ENCODE results near the gene TRMU. TPM values are rescaled to one million over a fixed set of nuclear protein-coding genes. Genes with fewer than 3 reads are reported as not detected.

TRMU gene
- total RNA-seq, 1 donor = 31.1 TPM

DNA sequence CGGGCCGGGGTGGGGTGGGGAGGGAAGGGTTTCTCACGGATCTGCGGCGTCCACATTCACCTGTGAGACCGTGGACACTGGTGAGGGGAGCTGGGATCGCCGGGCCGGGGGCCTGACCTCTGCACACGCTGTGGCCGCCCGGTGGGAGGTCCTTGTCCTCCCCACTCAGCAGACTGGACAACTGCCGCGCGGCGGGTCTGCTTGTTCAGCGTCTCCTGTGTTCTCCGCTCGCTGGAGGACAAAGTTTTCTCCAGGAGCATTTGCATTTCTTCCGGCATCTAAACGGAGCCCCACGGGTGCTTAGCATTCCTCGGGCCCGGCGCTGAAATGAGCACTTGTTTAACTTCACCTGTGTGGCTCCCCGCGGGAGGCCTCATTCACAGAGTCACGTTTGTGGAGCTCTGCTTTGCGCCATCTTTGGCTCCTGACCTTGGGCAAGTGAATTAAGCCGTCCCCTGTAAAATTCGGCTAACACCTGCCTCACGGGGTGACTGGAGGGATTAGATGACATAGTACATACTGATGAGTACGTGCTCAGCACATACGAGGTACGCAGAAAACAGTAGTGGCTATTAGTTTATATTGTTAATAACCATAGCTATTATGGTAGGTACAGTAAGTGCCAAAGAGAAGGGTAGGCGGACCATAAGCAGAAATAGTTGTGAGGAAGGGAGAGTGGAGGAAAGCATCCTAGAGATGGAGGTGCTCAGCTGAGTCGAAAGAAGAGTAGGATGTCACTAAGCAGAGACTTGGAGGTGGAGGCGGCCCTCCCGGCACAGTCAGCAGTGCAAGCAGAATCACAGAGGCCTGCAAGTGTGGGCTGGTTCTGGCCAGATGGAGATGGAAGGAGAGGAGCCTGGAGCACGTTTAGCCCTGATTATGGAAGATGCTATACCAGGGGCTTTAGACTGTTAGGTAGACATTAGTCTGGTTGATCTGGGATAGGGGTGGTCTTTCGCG, 885 bp downstream of the TRMU start:
- peak overlapping the region; percentile 95 for H3K4me3 ChIP-seq (ENCODE audit: low read depth, low read length)
- TF ChIP-seq, protein P1, sequence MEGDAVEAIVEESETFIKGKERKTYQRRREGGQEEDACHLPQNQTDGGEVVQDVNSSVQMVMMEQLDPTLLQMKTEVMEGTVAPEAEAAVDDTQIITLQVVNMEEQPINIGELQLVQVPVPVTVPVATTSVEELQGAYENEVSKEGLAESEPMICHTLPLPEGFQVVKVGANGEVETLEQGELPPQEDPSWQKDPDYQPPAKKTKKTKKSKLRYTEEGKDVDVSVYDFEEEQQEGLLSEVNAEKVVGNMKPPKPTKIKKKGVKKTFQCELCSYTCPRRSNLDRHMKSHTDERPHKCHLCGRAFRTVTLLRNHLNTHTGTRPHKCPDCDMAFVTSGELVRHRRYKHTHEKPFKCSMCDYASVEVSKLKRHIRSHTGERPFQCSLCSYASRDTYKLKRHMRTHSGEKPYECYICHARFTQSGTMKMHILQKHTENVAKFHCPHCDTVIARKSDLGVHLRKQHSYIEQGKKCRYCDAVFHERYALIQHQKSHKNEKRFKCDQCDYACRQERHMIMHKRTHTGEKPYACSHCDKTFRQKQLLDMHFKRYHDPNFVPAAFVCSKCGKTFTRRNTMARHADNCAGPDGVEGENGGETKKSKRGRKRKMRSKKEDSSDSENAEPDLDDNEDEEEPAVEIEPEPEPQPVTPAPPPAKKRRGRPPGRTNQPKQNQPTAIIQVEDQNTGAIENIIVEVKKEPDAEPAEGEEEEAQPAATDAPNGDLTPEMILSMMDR (IDR thresholded peaks at IDR 0.05; ENCODE audit: insufficient read depth, low read depth, low read length) = no peak
- peak; percentile 21 for DNase-seq (ENCODE audit: low read depth)

DNA sequence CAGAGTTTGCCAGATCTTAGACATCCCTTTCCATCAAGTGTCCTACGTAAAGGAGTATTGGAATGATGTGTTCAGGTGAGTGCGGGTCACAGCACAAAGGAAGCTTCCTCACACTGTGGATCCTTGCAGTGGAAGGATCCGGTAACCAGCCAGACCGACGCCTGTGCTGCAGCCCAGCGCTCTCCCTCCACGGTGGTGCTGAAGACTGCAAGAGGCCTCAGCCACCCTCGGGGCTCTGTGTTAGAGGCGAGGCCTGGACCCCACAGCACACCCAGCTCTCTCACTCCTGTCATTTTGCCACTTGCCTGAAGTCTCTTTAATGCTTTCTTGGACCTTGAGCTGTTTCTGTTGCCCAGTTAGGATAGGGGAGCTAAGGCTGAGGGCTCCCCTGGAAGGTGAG, 2.4 kb downstream of the TRMU start:
- no peak overlapping the region for H3K4me3 ChIP-seq (ENCODE audit: low read depth, low read length)
- no peak for DNase-seq (ENCODE audit: low read depth)
- TF ChIP-seq, protein P1 (IDR thresholded peaks at IDR 0.05; ENCODE audit: insufficient read depth, low read depth, low read length) = no peak

DNA sequence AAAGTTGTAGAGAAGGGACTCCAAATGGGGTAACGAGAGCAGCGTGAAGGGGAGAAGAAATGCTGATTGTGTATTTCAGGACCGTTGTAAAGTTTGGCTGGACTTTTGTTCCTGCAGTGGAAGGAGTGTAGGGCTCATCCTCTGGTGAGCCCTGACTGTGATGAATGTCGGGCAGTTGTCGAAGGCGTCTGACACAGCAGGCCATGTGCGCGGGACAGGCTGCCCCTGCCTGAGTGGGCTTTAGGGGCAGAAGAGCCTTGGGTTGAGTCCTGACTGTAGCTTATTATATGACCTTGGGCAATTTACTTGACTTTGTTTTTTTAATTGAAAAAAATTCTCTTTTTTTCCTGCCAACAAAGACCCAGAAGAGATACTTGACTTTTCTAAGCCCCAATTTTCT, 3.1 kb downstream of the TRMU start:
- DNase-seq (ENCODE audit: low read depth) = no peak
- no peak overlapping the region for H3K4me3 ChIP-seq (ENCODE audit: low read depth, low read length)
- TF ChIP-seq, protein P1 (IDR thresholded peaks at IDR 0.05; ENCODE audit: insufficient read depth, low read depth, low read length) = no peak

DNA sequence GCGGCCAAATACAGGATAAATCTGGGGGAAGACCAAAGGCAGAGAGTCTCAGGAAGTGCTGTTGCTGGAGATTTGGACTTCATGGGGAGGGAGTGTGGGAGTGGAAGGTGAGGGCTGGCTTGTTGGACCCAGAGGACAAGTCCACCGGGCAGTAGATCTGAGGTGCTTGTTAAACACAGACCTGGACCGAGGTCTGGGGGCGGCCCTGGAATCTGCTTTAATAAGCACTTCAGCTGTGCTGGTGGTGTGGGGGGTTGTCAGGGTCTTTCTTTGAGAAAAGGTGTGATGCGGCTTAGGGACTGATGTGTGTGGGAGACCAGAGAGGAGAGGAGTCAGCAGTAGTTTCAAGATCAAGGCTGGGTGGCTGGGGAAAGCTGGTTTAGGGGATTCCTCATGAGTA, 4.4 kb downstream of the TRMU start:
- H3K4me3 ChIP-seq (ENCODE audit: low read depth, low read length) = no peak overlapping the region
- TF ChIP-seq, protein P1 (IDR thresholded peaks at IDR 0.05; ENCODE audit: insufficient read depth, low read depth, low read length) = no peak
- no peak for DNase-seq (ENCODE audit: low read depth)

DNA sequence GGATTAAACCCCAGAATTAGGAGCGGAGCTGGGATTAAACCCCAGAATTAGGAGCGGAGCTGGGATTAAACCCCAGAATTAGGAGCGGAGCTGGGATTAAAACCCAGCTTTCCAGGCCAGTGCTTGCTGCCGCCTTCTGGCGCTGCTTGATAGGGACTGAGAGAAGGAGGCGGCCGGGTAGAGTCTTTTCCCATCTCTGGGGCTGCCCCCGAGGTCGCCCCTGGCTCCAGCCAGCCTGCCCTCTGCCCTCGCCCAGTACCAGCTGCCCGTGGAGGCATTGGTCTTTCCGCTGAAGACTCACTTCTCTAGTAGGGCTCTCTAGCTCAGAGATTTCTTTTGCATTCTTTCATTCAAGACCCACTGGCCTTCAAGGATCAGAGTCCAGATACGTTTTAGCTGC, 5.2 kb downstream of the TRMU start:
- DNase-seq (ENCODE audit: low read depth) = no peak
- H3K4me3 ChIP-seq (ENCODE audit: low read depth, low read length) = no peak overlapping the region
- TF ChIP-seq, protein P1 (IDR thresholded peaks at IDR 0.05; ENCODE audit: insufficient read depth, low read depth, low read length) = no peak

DNA sequence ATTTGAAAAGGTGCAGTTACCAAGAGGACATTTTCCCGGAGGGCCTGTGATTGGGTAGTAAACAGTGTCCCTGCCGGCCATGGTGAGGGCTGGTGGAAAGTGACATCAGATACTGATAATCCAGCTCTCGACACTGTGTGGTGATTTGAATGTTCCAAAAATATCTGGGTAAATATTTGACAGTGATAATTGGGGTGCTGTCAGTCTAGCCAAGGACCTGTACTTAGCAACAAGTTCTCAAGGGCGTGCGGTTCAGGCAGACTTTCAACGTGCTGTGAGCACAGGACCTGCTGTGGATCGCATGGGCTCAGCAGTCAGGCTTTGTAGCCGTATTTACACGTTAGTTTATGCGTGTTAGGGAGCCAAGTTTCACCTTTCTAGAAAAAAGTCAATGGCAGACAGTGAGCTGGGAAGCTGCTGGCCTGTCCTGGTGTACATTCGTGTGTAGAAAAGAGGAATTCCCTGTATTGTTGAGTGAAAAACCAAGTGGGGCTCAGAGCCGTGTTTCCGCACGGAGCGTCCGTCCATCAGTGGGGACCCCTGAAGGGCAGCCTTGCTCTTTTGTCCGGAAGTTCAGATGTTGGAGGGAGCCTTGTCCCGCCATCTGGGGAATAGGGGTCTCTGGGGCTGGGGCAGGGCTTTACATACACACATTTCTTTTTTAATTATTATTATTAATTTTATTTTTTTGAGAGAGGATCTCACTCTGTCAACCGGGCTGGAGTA, 11.3 kb downstream of the TRMU start:
- TF ChIP-seq, protein P1 (IDR thresholded peaks at IDR 0.05; ENCODE audit: insufficient read depth, low read depth, low read length) = no peak
- no peak overlapping the region for H3K4me3 ChIP-seq (ENCODE audit: low read depth, low read length)
- no peak for DNase-seq (ENCODE audit: low read depth)
